ENCODE measurements around the gene STXBP5L.
"Not testable (repeated sequence)": the region's sequence is repeated elsewhere in the genome, so short reads cannot be mapped to it uniquely, and the experiment has no call there.

The STXBP5L gene

DNA sequence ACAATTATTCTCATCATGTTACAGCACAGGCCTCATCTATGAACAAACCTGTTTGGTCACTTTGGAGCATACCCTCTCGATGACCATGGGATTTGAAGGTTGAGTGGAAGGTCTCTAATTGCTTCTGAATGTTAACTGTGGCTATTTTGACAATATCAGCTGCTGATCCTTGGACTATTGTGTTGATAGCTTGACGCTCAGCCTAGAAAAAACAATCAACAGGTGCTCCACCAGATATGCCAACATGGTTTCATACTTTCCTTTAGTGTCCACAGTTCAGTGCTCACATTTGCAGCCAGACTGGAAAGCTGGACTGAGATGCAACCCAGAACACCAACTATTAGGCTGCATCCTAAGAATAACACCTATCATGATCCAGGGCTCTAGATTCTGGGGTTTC is 528.1 kb downstream of the STXBP5L start:
- no peak for DNase-seq

DNA sequence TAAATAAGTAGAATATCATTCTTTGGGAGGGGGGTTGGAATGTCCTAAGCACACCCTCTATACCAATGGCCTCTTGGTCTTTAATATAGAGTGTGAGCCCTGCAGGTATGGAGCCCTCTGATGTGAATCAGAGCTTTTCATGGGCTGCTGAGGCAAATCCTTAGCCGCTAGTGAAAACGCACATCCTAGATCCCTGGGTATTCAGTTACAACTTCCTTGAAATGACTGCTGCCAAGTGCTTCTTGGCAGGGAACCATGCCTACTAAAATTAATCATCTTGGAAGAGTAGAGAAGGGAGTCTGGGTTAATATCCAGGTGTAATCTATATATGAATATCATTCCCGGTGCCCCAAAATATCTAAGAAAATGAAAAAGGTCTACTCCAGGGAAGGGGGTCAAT is 528.6 kb downstream of the STXBP5L start:
- no peak for DNase-seq

DNA sequence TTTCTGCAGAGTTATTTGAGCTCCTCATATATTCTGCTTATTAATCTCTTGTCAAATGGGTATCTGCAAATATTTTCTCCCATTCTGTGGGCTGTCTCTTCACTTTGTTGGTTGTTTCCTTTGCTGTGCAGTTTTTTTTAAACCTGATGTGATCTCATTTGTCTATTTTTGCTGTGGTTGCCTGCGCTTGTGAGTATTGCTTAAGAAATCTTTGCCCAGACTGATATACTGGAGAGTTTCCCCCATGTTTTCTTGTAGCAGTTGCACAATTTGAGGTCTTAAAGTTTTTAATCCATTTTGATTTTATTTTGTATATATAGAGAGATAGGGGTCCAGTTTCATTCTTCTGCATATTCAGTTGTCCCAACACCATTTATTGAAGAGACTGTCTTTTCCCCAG is 535.5 kb downstream of the STXBP5L start:
- no peak for DNase-seq

DNA sequence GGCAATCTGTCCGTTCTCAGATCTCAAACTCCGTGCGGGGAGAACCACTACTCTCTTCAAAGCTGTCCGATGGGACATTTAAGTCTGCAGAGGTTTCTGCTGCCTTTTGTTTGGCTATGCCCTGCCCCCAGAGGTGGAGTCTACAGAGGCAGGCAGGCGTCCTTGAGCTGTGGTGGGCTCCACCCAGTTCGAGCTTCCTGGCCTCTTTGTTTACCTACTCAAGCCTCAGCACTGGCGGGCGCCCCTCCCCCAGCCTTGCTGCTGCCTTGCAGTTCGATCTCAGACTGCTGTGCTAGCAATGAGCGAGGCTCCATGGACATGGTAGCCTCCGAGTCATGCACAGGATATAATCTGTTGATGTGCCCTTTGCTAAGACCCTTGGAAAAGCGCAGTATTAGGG is 543.7 kb downstream of the STXBP5L start:
- DNase-seq = not testable (repeated sequence)

DNA sequence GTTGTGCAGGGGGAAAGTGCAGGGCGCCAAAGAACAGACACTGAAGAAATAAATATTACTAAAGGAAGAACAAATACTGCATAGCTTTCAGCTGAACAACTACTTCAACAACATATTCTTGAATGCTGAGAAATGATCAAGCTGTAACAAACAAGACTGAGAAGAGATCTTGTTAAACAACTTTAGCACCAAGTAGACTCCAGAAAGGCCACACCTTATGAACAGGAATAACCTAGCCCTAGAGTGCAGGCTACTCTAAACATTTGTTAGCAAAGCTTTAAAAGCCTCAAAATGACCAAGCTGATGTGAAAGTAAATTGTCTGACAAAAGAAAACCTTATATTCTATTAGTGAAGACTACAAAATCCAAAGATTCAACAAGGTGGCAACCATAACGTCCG is 554.6 kb downstream of the STXBP5L start:
- no peak for DNase-seq

DNA sequence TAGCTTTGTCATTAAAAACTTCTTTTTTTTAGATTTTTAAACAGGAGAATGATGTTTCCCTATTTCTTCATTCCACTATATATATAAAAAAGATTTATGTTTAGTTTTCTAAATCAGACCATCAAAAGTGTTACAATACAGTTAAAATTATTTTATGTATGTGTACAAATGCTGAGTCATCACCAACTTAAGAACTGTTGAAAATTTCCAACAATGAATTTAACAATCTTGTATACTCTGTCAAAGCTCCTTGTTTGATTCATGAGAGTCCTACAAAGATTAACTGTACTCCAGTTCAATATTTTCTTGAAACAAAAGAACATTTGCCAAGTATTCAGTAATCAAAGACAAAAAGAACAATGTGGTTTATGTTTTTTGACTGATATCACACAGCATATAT is 555.7 kb downstream of the STXBP5L start:
- DNase-seq = no peak

DNA sequence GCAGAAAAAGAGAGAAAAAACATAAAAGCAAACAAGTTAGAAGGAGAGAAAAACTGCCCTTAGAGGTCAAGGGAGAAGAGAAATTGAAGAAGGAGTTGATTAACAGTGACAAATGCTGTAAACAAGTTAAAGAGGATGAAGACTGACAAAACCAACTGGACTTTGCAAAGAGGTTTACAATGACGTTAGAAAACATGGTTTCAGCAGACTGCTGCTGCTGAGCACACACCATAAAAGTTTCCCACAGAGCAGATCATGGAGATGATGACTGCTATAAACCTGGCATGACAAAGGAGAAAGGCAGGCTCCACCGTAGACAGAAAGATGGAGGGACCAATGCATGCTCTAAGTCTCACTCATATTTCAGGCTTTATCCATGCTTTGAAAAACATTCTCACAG is 559.1 kb downstream of the STXBP5L start:
- no peak for DNase-seq

DNA sequence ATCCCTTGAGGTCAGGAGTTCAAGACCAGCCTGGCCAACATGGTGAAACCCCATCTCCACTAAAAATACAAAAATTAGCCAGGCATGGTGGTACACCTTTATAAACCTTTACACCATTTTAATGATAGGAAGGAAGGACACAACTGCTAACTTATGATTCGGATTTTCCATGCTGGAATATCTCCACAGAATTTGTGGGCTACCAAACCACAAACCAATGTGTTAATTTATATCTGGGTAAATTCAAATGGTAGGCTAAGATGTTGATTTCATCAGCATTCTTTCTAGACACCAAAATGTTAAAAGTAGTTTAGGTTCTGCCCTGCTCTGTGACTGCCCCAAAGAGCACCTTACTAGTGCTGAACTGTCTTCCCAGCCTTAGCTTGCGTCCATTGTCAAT is 565.0 kb downstream of the STXBP5L start:
- DNase-seq = no peak

All from CD4-positive, alpha-beta T cell treated with Interleukin-17A for 4 hours (primary cell).